ENCODE data around the gene D2HGDH.

DNA sequence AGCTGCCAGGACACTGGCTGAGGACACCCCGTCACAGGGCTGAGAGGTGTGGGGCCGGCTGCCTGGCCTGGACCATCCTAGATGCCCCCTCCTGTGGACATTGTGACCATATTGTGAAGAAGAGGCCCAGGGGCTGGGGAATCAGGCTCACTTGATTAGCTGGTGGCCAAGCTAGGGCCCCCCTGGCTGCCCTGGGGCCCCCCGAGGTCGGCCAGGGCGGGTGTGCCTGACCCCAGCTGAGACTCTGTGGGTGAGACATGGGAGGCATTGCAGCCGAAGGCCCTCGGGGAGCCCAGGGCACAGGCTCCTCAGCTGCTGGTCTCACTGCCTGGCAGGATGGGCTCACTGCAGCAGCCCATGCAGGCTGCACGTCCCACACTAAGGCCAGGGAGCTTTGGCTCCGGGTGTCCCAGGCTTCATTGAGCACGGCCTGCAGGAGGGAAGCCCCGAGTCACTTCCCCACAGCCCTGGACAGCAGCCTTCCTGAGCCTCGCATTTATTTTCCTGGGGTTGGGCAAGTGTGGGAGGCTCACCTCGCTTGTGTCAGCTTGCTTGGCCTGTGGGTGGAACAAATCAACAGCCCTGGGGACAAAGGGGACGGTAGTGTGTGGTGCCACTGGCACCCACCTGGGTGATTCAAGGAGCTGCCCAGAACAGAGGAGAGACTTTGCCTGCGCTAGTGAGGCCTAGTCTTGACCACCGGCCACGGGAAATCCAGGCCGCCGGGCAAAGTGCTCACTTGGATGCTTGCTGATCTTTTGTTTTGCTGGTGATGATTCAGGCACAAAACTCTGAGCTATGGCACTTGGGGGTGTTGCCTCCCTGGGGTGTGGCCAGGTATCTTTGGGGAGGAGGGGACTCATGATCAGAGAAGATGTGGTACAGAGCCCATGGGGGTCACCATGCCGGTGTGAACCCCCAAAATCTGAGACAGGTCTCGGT is 43.5 kb downstream of the D2HGDH start:
- no peak for TF ChIP-seq GATA2 (IDR thresholded peaks at IDR 0.05; ENCODE audit: low read depth, low read length)
- TF ChIP-seq GATA3 (IDR thresholded peaks at IDR 0.05; ENCODE audit: low read depth, low read length): no peak
